NT2/D1 (cell line): ENCODE data around the gene CNR2.

ENCODE experiments used
- SUZ12 ChIP-seq: IDR thresholded peaks from 2 replicates; pipeline ENCODE4 v1.6.1; 2011; ENCODE audit not compliant: insufficient read length, insufficient read depth; ENCODE audit errors: extremely low read depth
- YY1 ChIP-seq: IDR thresholded peaks from 2 replicates; pipeline ENCODE4 v1.6.1; 2011; ENCODE audit not compliant: insufficient read length, insufficient read depth
- ZNF274 ChIP-seq: IDR thresholded peaks from 2 replicates; pipeline ENCODE4 v1.6.1; 2011; ENCODE audit warnings: mild to moderate bottlenecking, low read depth, low read length

GRCh38 chr1:23897083-23897482 is 16.1 kb downstream of the CNR2 start:
- no peak for TF ChIP-seq YY1
- no peak for TF ChIP-seq SUZ12
- no peak for TF ChIP-seq ZNF274
